HepG2 (cell line): Measurements from ENCODE around the gene ATAD1. TPM values are rescaled to one million over a fixed set of nuclear protein-coding genes. Genes with fewer than 3 reads are reported as not detected.

Experiments used
- GFI1 ChIP-seq: sonication (generic); formaldehyde crosslinking; IDR thresholded peaks from 2 replicates; pipeline ENCODE4 v1.5.0; 2020; ENCODE audit warnings: missing genetic modification reagents, mild to moderate bottlenecking, borderline replicate concordance
- KLF16 ChIP-seq, 2 experiments: sonication (generic) in 1 of 2; formaldehyde crosslinking in 1 of 2; IDR thresholded peaks; 2 replicates each; pipeline versions ENCODE4 v1.6.1 to v1.8.0; 2016 to 2023; ENCODE audit warnings: missing genetic modification reagents in 2 of 2, missing compliant biosample characterization in 1 of 2
- MIER3 ChIP-seq: IDR thresholded peaks from 2 replicates; pipeline ENCODE4 v1.6.1; 2016; ENCODE audit warnings: missing compliant biosample characterization, borderline replicate concordance
- MLXIP ChIP-seq: sonication (generic); formaldehyde crosslinking; IDR thresholded peaks from 2 replicates; pipeline ENCODE4 v1.9.0; 2021; ENCODE audit warnings: missing genetic modification reagents, borderline replicate concordance
- PTBP1 ChIP-seq: fragments of 200-400 bp; formaldehyde crosslinking; IDR thresholded peaks from 2 replicates; pipeline ENCODE4 v1.6.1; 2018; ENCODE audit warnings: low read length, low read depth; ENCODE audit not compliant: poor library complexity, severe bottlenecking
- RELA ChIP-seq: sonication (generic); formaldehyde crosslinking; IDR thresholded peaks from 2 replicates; pipeline ENCODE4 v1.4.0; 2020; ENCODE audit warnings: missing genetic modification reagents
- RXRB ChIP-seq: IDR thresholded peaks from 2 replicates; pipeline ENCODE4 v1.6.1; 2016; ENCODE audit warnings: borderline replicate concordance, missing genetic modification reagents, missing compliant biosample characterization
- TERF1 ChIP-seq: sonication (generic); formaldehyde crosslinking; IDR thresholded peaks from 2 replicates; pipeline ENCODE4 v1.8.0; 2022; ENCODE audit warnings: mild to moderate bottlenecking, missing genetic modification reagents, moderate library complexity
- TRIM24 ChIP-seq: sonication (generic); formaldehyde crosslinking; IDR thresholded peaks from 2 replicates; pipeline ENCODE4 v1.8.0; 2022; ENCODE audit warnings: mild to moderate bottlenecking, missing genetic modification reagents
- ZBTB26 ChIP-seq: IDR thresholded peaks from 2 replicates; pipeline ENCODE4 v1.6.1; 2016; ENCODE audit warnings: missing compliant biosample characterization, missing genetic modification reagents, borderline replicate concordance
- ZBTB49 ChIP-seq: sonication (generic); formaldehyde crosslinking; IDR thresholded peaks from 2 replicates; pipeline ENCODE4 v1.4.0; 2020; ENCODE audit warnings: missing genetic modification reagents, borderline replicate concordance
- ZNF143 ChIP-seq: sonication (generic); formaldehyde crosslinking; IDR thresholded peaks from 2 replicates; pipeline ENCODE4 v1.4.0; 2020; ENCODE audit warnings: missing genetic modification reagents
- ZNF343 ChIP-seq: sonication (generic); formaldehyde crosslinking; IDR thresholded peaks from 2 replicates; pipeline ENCODE4 v1.4.0; 2020; ENCODE audit warnings: mild to moderate bottlenecking, missing genetic modification reagents
- ZNF740 ChIP-seq: sonication (generic); formaldehyde crosslinking; IDR thresholded peaks from 2 replicates; pipeline ENCODE4 v1.4.0; 2020; ENCODE audit warnings: missing genetic modification reagents
- ZNF749 ChIP-seq: sonication (generic); formaldehyde crosslinking; IDR thresholded peaks from 2 replicates; pipeline ENCODE4 v1.8.0; 2022; ENCODE audit warnings: mild to moderate bottlenecking, missing genetic modification reagents, moderate library complexity, borderline replicate concordance
- ZNF816 ChIP-seq: sonication (generic); formaldehyde crosslinking; IDR thresholded peaks from 2 replicates; pipeline ENCODE4 v1.8.0; 2022; ENCODE audit warnings: missing genetic modification reagents, mild to moderate bottlenecking, borderline replicate concordance
- polyA plus RNA-seq, 8 experiments: library from polyadenylated mRNA; depleted of rRNA in 3 of 8; stranded (reverse) in 7 of 8; unstranded in 1 of 8; fragments of >200 nt; fragmentation: Illumina TruSeq in 4 of 8; extraction: Trizol in 4 of 8; gene quantifications; 2 replicates each; pipeline versions ENCODE4 v1.2.1 to v1.2.3, GENCODE V29; 2011 to 2016; ENCODE audit warnings: low read depth in 4 of 8, missing spikeins in 1 of 8, mixed read lengths in 1 of 8; ENCODE audit not compliant: insufficient read depth in 1 of 8
- total RNA-seq, 5 experiments: library from RNA; depleted of rRNA; stranded (reverse); fragments of >200 nt; fragmentation: Illumina TruSeq; extraction: Trizol; gene quantifications; 2 replicates each; pipeline ENCODE4 v1.2.3, GENCODE V29; 2016; ENCODE audit warnings: low read depth in 1 of 5

Gene ATAD1
- total and polyA plus RNA-seq, 2 of the 13 experiments (the other 11 are each of a cell fraction or from before 2014, with no cell fraction given), result 14.9 to 28.2 TPM

GRCh38 chr10:87863053-87863943, 45.3 kb upstream of the ATAD1 start, which contains the start of the genes KLLN and PTEN (continued):
- no peak for TF ChIP-seq MLXIP
- no peak; the same call in 1 of the 2 replicates for TF ChIP-seq MIER3
- TF ChIP-seq KLF16 (CRISPR knock-in tag; IDR thresholded peaks at IDR 0.05), result peak in 1 of 2 experiments; percentile 97; a peak in 2 of 4 replicates
- peak; percentile 64; the same call in 1 of the 2 replicates for TF ChIP-seq ZNF816 (CRISPR knock-in tag)
- TF ChIP-seq RELA (CRISPR knock-in tag), result peak; percentile 65; the same call in 1 of the 2 replicates
- peak; percentile 40; the same call in 1 of the 2 replicates for TF ChIP-seq ZNF143 (CRISPR knock-in tag)
- TF ChIP-seq TERF1 (CRISPR knock-in tag), result no peak
- peak; percentile 50; the same call in 1 of the 2 replicates for TF ChIP-seq ZNF740 (CRISPR knock-in tag)
- TF ChIP-seq ZBTB26 (CRISPR knock-in tag), result no peak
- TF ChIP-seq TRIM24 (CRISPR knock-in tag), result no peak
- TF ChIP-seq ZNF749 (CRISPR knock-in tag), result no peak
- TF ChIP-seq RXRB (CRISPR knock-in tag), result peak; percentile 42
- TF ChIP-seq GFI1, result no peak; the same call in 1 of the 2 replicates
- TF ChIP-seq ZNF343 (CRISPR knock-in tag), result 0 out of 2 replicates have a peak, but pooled peaks have one; percentile 57
- no peak for TF ChIP-seq ZBTB49 (CRISPR knock-in tag)
- TF ChIP-seq PTBP1, result no peak
- TF ChIP-seq, all 625 proteins: peak for 294
